ENCODE data around the gene WDR54. TPM values are rescaled to one million over a fixed set of nuclear protein-coding genes. Genes with fewer than 3 reads are reported as not detected.

Gene WDR54
- total and polyA plus RNA-seq, 7 donors = 0.52 to 2.4 (median 1.5) TPM

DNA sequence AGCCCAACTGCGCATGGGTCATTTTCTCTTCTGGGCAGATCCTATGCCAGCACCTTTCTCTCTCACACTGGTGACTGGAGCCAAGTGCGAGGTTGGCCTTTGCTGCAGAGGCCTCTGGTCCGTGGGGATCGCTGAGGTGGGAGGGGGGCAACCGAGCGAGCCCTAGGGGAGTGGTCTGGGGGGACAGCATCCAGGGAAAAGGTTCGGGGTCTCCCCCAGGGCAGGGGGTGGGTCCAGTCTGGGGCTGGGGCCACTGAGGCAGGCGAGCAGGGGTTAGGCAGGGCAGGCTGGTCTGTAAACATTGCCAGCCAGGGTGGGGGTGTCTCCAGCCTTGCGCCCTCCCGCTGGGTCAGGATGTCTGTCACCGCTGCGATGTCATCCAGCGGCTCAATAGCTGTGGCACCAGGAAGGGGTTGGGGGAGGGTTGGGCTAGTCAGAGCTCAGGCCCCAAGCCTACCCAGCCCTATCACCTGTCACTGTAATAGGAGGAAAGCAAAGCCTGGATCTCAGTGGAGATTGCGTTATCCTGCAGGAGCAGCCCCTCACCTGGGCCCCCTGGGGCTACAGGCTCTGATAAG, 4.7 kb downstream of the WDR54 start:
- H3K9me3 ChIP-seq = no peaks in the 10 kb centered on the region
- ATAC-seq (no peak), DNase-seq (no peak)
- H3K27ac ChIP-seq = no peak overlapping the region
- TF ChIP-seq, protein P1, sequence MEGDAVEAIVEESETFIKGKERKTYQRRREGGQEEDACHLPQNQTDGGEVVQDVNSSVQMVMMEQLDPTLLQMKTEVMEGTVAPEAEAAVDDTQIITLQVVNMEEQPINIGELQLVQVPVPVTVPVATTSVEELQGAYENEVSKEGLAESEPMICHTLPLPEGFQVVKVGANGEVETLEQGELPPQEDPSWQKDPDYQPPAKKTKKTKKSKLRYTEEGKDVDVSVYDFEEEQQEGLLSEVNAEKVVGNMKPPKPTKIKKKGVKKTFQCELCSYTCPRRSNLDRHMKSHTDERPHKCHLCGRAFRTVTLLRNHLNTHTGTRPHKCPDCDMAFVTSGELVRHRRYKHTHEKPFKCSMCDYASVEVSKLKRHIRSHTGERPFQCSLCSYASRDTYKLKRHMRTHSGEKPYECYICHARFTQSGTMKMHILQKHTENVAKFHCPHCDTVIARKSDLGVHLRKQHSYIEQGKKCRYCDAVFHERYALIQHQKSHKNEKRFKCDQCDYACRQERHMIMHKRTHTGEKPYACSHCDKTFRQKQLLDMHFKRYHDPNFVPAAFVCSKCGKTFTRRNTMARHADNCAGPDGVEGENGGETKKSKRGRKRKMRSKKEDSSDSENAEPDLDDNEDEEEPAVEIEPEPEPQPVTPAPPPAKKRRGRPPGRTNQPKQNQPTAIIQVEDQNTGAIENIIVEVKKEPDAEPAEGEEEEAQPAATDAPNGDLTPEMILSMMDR (IDR thresholded peaks at IDR 0.05) = no peak
- H3K4me1 ChIP-seq = no peaks in the 10 kb centered on the region
- 74 to 86% (median 75%) methylated on average over 14 of the region's 14 CpGs for WGBS, 3 donors
- intact Hi-C loops (cut with DNase I) = no loop called here
- peaks cover 0 to 32% of the 10 kb centered on the region in 2 donors for H3K36me3 ChIP-seq (ENCODE audit: insufficient read depth in 1 of 2, low read depth in 1 of 2)
- peaks cover 0 to 18% (median 4%) of the 10 kb centered on the region in 3 donors for H3K27me3 ChIP-seq (ENCODE audit: insufficient read depth in 3 of 3, low read length in 2 of 3)
- no peak overlapping the region for H3K4me3 ChIP-seq

DNA sequence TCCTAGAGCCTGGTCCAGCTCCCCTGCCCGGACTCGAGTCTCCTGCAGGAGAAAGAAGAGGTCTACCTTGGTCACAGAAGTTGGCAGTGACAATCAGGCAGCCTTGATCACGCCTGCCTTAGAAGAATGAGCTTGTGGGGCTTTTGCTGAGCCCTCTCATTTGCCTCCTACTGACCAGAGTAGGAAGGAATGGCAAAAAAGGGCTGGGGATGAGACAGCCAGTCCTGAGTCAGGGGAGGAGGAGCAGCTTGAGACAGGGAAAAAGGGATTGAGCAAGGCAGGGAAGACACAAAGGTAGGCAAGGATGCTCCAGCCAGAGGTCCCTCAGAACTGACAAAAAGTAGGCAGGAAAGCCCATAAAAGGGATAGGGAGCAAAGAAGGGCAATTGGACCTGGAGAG, 6.0 kb downstream of the WDR54 start:
- 71 to 83% (median 81%) methylated on average over 3 of the region's 3 CpGs for WGBS, 3 donors
- Histone ChIP-seq H3K27ac (no peak overlapping the region), H3K9me3 (no peaks in the 10 kb centered on the region), H3K27me3 (ENCODE audit: insufficient read depth in 3 of 3, low read length in 2 of 3) (peaks cover 0 to 10% (median 0%) of the 10 kb centered on the region in 3 donors), H3K36me3 (ENCODE audit: insufficient read depth in 1 of 2, low read depth in 1 of 2) (peaks cover 0 to 43% of the 10 kb centered on the region in 2 donors), H3K4me1 (no peaks in the 10 kb centered on the region), H3K4me3 (no peak overlapping the region)
- TF ChIP-seq, protein P1 (IDR thresholded peaks at IDR 0.05) = no peak
- DNase-seq = no peak
- ATAC-seq = no peak
- intact Hi-C loops (cut with DNase I) = no loop called here

DNA sequence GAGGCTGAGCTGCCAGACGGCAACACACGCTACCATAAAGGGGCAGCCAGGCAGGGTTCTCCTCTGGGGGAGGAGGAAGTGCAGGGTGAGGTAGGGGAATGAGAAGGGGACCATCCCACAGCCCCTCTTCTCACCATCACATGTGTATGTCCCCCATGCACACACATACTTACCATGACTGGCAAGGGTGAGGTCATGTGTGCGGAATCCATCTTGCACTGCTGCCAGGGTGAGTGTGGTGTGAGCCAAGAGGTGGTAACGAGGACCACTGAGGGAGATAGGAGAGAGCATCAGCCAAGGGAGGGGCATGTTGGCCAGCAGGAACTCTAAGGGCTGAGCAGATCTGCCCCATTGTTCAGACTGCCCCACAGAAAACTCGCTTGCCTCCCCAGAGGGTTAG, 7.1 kb downstream of the WDR54 start:
- intact Hi-C loops (cut with DNase I) = no loop called here
- peaks cover 0 to 43% of the 10 kb centered on the region in 2 donors for H3K36me3 ChIP-seq (ENCODE audit: insufficient read depth in 1 of 2, low read depth in 1 of 2)
- no peak for ATAC-seq

DNA sequence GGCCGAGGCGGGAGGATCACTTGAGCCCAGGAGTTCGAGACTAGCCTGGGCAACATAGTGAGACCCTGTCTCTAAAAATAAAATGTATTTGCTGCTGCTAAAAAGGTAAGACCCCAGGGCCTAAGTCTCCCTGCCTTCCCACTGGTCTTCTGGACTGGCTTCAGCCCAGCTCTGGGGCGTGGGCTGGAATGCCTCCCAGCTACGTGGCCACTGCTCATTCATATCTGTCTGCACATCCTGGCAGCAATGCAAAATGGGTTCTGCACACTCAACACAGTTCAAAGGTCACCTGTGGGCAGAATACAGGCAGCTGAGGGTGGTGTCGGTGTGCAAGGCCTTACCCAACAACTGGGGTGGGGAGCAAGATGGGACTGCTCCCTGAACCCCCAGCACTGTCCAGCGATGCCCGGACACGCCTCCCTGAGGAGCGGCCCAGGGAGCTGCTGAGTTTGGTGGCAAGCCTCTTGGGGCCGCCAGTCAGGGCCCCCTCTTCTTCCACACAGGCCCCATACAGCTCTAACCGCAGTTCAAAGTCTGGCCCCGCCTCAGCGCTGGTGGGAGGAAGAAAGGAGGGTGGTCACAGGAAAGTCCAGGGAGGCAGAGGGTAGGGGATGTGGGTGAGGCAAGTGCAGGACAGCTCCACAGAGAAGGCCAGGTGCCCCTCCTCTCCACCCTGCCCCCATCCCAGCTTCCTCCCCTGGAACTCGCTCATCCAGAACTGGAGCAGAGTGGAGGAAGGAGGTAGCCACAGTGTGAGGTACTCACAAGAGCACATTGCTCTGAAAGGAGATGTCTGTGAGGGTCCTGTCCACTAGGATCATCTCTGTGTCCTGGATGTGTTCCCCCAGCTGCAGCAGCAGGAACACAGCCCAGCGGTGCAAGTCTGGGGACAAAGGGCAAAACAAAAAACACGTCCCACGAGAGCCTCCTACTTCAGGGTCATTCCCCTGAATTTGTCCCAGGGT, 8.2 kb downstream of the WDR54 start:
- H3K4me1 ChIP-seq = no peaks in the 10 kb centered on the region
- H3K36me3 ChIP-seq (ENCODE audit: insufficient read depth in 1 of 2, low read depth in 1 of 2) = peaks cover 0 to 43% of the 10 kb centered on the region in 2 donors
- no peak overlapping the region for H3K27ac ChIP-seq
- ATAC-seq = no peak
- no peaks in the 10 kb centered on the region for H3K27me3 ChIP-seq (ENCODE audit: insufficient read depth in 3 of 3, low read length in 2 of 3)
- TF ChIP-seq, protein P1 (IDR thresholded peaks at IDR 0.05) = no peak
- no peak overlapping the region for H3K4me3 ChIP-seq
- no peak for DNase-seq
- H3K9me3 ChIP-seq = no peaks in the 10 kb centered on the region
- intact Hi-C loops (cut with DNase I) = no loop called here
- WGBS, 3 donors = 86 to 88% (median 86%) methylated on average over 15 to 18 of the region's 18 CpGs

More for the DNA sequence above, 7.1 kb downstream of the WDR54 start:
- Histone ChIP-seq H3K4me1 (no peaks in the 10 kb centered on the region), H3K9me3 (no peaks in the 10 kb centered on the region), H3K27ac (no peak overlapping the region), H3K4me3 (no peak overlapping the region), H3K27me3 (ENCODE audit: insufficient read depth in 3 of 3, low read length in 2 of 3) (no peaks in the 10 kb centered on the region)
- TF ChIP-seq, protein P1 (IDR thresholded peaks at IDR 0.05) = no peak
- WGBS, 3 donors = 70 to 91% (median 75%) methylated on average over 5 of the region's 5 CpGs
- no peak for DNase-seq
